ENCODE measurements around the gene PEX13. TPM values are rescaled to one million over a fixed set of nuclear protein-coding genes. Genes with fewer than 3 reads are reported as not detected.

PEX13 gene
- total RNA-seq, 4 donors from 2014 or later = 26.3 to 48.5 (median 42.1) TPM

- TF ChIP-seq POLR2A (IDR thresholded peaks at IDR 0.05) = no peak
- no peak for TF ChIP-seq EP300 (IDR thresholded peaks at IDR 0.05)
- TF ChIP-seq, protein P1, sequence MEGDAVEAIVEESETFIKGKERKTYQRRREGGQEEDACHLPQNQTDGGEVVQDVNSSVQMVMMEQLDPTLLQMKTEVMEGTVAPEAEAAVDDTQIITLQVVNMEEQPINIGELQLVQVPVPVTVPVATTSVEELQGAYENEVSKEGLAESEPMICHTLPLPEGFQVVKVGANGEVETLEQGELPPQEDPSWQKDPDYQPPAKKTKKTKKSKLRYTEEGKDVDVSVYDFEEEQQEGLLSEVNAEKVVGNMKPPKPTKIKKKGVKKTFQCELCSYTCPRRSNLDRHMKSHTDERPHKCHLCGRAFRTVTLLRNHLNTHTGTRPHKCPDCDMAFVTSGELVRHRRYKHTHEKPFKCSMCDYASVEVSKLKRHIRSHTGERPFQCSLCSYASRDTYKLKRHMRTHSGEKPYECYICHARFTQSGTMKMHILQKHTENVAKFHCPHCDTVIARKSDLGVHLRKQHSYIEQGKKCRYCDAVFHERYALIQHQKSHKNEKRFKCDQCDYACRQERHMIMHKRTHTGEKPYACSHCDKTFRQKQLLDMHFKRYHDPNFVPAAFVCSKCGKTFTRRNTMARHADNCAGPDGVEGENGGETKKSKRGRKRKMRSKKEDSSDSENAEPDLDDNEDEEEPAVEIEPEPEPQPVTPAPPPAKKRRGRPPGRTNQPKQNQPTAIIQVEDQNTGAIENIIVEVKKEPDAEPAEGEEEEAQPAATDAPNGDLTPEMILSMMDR (IDR thresholded peaks at IDR 0.05) = no peak
- no peak for TF ChIP-seq POLR2AphosphoS5 (IDR thresholded peaks at IDR 0.05)
- H3K4me1 ChIP-seq = no peaks in the 10 kb centered on the region
- no peak overlapping the region for H3K27ac ChIP-seq
- H3K36me3 ChIP-seq = no peaks in the 10 kb centered on the region
- 74 to 88% methylated on average over 2 of the region's 3 CpGs for whole genome bisulfite sequencing, 2 donors (ENCODE audit: low coverage in 1 of 2)
- no peak overlapping the region for H3K4me3 ChIP-seq
- H3K27me3 ChIP-seq = no peaks in the 10 kb centered on the region
- ATAC-seq = no peak
- no peaks in the 10 kb centered on the region for H3K9me3 ChIP-seq
These were observed 41.2 kb upstream of the PEX13 start for GRCh38 chr2:60976256-60976850.

DNA sequence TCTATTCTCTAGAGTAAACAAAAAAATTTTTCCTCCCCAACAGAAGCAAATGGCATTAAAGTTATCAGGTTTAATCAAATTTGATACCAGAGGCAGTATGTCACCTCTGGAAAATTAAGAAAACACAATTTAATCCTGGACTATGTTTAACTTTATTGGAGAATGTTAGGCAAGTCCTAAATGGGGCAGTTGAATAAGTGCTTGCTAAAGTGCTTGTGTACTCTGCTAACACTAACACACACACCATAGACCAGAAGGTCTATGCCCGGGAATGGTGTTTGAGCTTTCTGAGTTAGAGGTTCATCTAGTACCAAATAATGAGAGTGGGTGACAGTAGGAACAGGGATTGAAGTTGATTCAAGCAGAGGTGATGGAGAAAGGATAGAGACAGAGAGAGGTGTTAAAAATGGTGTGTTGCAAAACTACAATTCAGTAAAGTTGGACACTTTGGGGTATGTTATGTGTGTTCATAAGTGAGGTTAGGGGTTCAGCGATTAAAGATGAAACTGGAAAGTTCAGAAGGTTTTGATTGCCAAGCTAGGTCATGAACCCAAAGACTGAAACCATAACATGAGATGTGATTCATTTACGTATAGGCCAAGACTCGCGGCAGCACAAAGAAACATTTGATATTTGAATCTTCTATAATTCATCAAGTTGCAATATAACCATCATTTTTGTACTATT lies 40.5 kb upstream of the PEX13 start:
- no peak overlapping the region for H3K27ac ChIP-seq
- no peaks in the 10 kb centered on the region for H3K4me1 ChIP-seq
- 61% methylated on average over 5 of the region's 5 CpGs for WGBS, 2 donors (ENCODE audit: low coverage in 1 of 2)
- ATAC-seq = no peak
- no peaks in the 10 kb centered on the region for H3K27me3 ChIP-seq
- H3K9me3 ChIP-seq = no peaks in the 10 kb centered on the region
- no peak overlapping the region for H3K4me3 ChIP-seq
- no peaks in the 10 kb centered on the region for H3K36me3 ChIP-seq
- TF ChIP-seq, protein P1 (IDR thresholded peaks at IDR 0.05) = no peak
- TF ChIP-seq POLR2AphosphoS5 (IDR thresholded peaks at IDR 0.05) (no peak), POLR2A (IDR thresholded peaks at IDR 0.05) (no peak), EP300 (IDR thresholded peaks at IDR 0.05) (no peak)

DNA sequence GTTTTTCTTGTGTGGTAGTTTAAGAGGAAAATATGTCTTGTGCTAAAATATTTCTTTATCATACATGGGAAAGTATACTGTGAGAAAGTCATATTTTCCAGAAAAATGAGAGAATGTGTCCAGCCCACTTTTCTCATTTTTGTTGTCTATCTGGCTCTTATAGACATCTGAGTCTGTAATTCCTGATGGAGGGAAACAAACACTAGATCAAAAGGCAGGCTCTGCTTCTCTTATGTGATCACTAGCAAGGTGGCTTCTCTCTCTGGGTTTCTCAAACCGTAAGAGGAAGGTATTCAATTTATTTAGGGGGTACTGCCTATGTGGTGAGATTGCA lies 40.0 kb upstream of the PEX13 start:
- no peaks in the 10 kb centered on the region for H3K4me1 ChIP-seq
- WGBS, 2 donors (ENCODE audit: low coverage in 1 of 2) = 83 to 86% methylated on average over 1 of the region's 1 CpG
- TF ChIP-seq POLR2A (IDR thresholded peaks at IDR 0.05) = no peak
- TF ChIP-seq POLR2AphosphoS5 (IDR thresholded peaks at IDR 0.05) = no peak
- TF ChIP-seq, protein P1 (IDR thresholded peaks at IDR 0.05) = no peak
- no peak for TF ChIP-seq EP300 (IDR thresholded peaks at IDR 0.05)
- no peak overlapping the region for H3K4me3 ChIP-seq
- no peak overlapping the region for H3K27ac ChIP-seq
- ATAC-seq = no peak
- H3K9me3 ChIP-seq = no peaks in the 10 kb centered on the region
- H3K27me3 ChIP-seq = no peaks in the 10 kb centered on the region
- no peaks in the 10 kb centered on the region for H3K36me3 ChIP-seq

DNA sequence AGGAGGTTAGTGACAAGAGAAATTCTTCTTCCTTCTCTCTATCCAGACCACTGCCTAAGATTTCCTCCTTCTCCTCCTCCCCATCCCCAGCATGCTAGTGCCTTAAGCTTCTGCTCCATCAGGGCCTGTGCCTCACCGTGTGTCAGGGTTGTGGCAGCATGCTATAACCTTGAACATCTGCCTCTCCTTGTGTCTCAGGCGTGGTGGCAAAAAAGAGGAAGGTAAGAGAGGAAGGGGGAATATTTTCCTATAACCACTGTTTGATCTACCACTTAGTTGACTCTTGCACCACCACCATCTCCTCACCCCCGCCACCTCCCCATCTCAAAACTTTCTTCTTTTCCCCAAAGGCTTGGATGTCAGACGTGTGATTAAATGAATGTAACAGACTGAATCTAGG lies 38.3 kb upstream of the PEX13 start:
- Histone ChIP-seq H3K9me3 (no peaks in the 10 kb centered on the region), H3K27ac (no peak overlapping the region), H3K36me3 (no peaks in the 10 kb centered on the region), H3K4me1 (no peaks in the 10 kb centered on the region), H3K27me3 (no peaks in the 10 kb centered on the region), H3K4me3 (no peak overlapping the region)
- TF ChIP-seq POLR2AphosphoS5 (IDR thresholded peaks at IDR 0.05) = no peak
- TF ChIP-seq EP300 (IDR thresholded peaks at IDR 0.05) = no peak
- TF ChIP-seq POLR2A (IDR thresholded peaks at IDR 0.05) = no peak
- TF ChIP-seq, protein P1 (IDR thresholded peaks at IDR 0.05) = no peak
- no peak for ATAC-seq
- 81 to 88% methylated on average over 4 of the region's 4 CpGs for WGBS, 2 donors (ENCODE audit: low coverage in 1 of 2)

Data from gastroesophageal sphincter (tissue), 4 donors.